OCI-LY7 (cell line): ENCODE data around the gene TFAP2E. TPM values are rescaled to one million over a fixed set of nuclear protein-coding genes. Genes with fewer than 3 reads are reported as not detected.

ENCODE experiments used
- BruUV-seq: library from RNA; stranded (reverse); fragments of 400-500 nt; replicated peaks from 2 replicates; lab custom pipeline; 2021; lab: Mats Ljungman, UMichigan
- CTCF ChIA-PET: fragments of 300-600 bp; sonication (Branson Sonifier 250); formaldehyde crosslinking; loops from one replicate; lab custom pipeline; 2022; ENCODE audit warnings: antibody characterized with exemption; ENCODE audit not compliant: unreplicated experiment; lab: Charles Lee
- POLR2A ChIA-PET: fragments of 300-600 bp; sonication (Branson Sonifier 250); formaldehyde crosslinking; loops from one replicate; lab custom pipeline; 2022; ENCODE audit warnings: antibody characterized with exemption; lab: Charles Lee
- DNase-seq: peaks from one replicate; pipeline ENCODE4 v3.0.0-alpha.2; 2015; ENCODE audit warnings: low spot score
- H2AFZ ChIP-seq: fragments of 200-600 bp; sonication (generic), shearing (Covaris generic); 2 replicates; pipeline ENCODE4 v1.6.1; 2014; ENCODE audit warnings: mild to moderate bottlenecking, antibody characterized with exemption, low read length, moderate library complexity
- H3K27ac ChIP-seq: fragments of 200-600 bp; sonication (generic); 2 replicates; pipeline ENCODE4 v1.5.1; 2014; ENCODE audit warnings: mixed run types, low read depth, mild to moderate bottlenecking, moderate library complexity, low read length, inconsistent platforms; ENCODE audit not compliant: poor library complexity, severe bottlenecking
- H3K36me3 ChIP-seq: fragments of 200-600 bp; sonication (generic); 2 replicates; pipeline ENCODE4 v1.6.1; 2014; ENCODE audit warnings: mild to moderate bottlenecking, antibody characterized with exemption, low read length, moderate library complexity, mixed read lengths; ENCODE audit not compliant: insufficient read depth
- H3K4me1 ChIP-seq: fragments of 200-600 bp; sonication (generic); 2 replicates; pipeline ENCODE4 v1.5.1; 2014; ENCODE audit warnings: mild to moderate bottlenecking, low read length; ENCODE audit not compliant: insufficient read depth, poor library complexity, severe bottlenecking
- H3K4me2 ChIP-seq: fragments of 200-600 bp; sonication (generic); 2 replicates; pipeline ENCODE4 v1.6.1; 2014; ENCODE audit warnings: mild to moderate bottlenecking, low read length
- H3K4me3 ChIP-seq: fragments of 200-600 bp; sonication (generic); 2 replicates; pipeline ENCODE4 v1.5.1; 2014; ENCODE audit warnings: mild to moderate bottlenecking, low read depth, low read length; ENCODE audit not compliant: poor library complexity, severe bottlenecking
- H3K79me2 ChIP-seq: fragments of 200-600 bp; sonication (generic); 2 replicates; pipeline ENCODE4 v1.6.1; 2016; ENCODE audit warnings: low read depth, mild to moderate bottlenecking, low read length, moderate library complexity, mixed read lengths; ENCODE audit not compliant: insufficient read depth
- H3K9me2 ChIP-seq: fragments of 200-600 bp; sonication (generic); 2 replicates; pipeline ENCODE4 v1.6.1; 2016; ENCODE audit warnings: mild to moderate bottlenecking, low read length, mixed read lengths; ENCODE audit not compliant: insufficient read depth
- H3K9me3 ChIP-seq: fragments of 200-600 bp; sonication (generic); 2 replicates; pipeline ENCODE4 v1.6.1; 2014; ENCODE audit warnings: mild to moderate bottlenecking, mixed run types, low read length, mixed read lengths
- H4K20me1 ChIP-seq: fragments of 200-600 bp; sonication (generic); 2 replicates; pipeline ENCODE4 v1.6.1; 2014; ENCODE audit warnings: mild to moderate bottlenecking, antibody characterized with exemption, low read length, moderate library complexity, mixed read lengths; ENCODE audit not compliant: insufficient read depth
- EZH2phosphoT487 ChIP-seq: fragments of 200-600 bp; sonication (generic); IDR thresholded peaks from 2 replicates; pipeline ENCODE4 v1.6.1; 2018; ENCODE audit warnings: low read depth, borderline replicate concordance, mild to moderate bottlenecking, mixed run types, antibody characterized with exemption, low read length, moderate library complexity, mixed read lengths
- intact Hi-C: fragments of 100-400 bp; cut with micrococcal nuclease; formaldehyde crosslinking; loops from one replicate; pipeline ENCODE4 v1.10.0; 2022; ENCODE audit not compliant: unreplicated experiment
- total RNA-seq, 2 experiments: library from RNA; depleted of rRNA in 1 of 2; stranded (reverse); fragments of >200 nt in 1 of 2; shearing (Covaris generic) in 1 of 2; gene quantifications; 2 replicates each; pipeline ENCODE4 v1.2.3, GENCODE V29; 2014 to 2022
- TF ChIP-seq, protein P1 (sequence below): fragments of 200-600 bp; sonication (generic); conservative IDR thresholded peaks from 2 replicates; pipeline ENCODE4 v1.5.1; 2014; ENCODE audit warnings: mild to moderate bottlenecking, antibody characterized with exemption, low read length, moderate library complexity, mixed read lengths

The TFAP2E gene
- total RNA-seq, 2 experiments from 2014 or later = 1.1 to 1.2 TPM

- no peaks in the 10 kb centered on the region for H3K9me3 ChIP-seq
- H3K36me3 ChIP-seq = peaks cover 43% of the 10 kb centered on the region
- no peaks in the 10 kb centered on the region for H3K4me1 ChIP-seq
- no TSS peak for BruUV-seq
- TF ChIP-seq EZH2phosphoT487 = no peak
- TF ChIP-seq, protein P1, sequence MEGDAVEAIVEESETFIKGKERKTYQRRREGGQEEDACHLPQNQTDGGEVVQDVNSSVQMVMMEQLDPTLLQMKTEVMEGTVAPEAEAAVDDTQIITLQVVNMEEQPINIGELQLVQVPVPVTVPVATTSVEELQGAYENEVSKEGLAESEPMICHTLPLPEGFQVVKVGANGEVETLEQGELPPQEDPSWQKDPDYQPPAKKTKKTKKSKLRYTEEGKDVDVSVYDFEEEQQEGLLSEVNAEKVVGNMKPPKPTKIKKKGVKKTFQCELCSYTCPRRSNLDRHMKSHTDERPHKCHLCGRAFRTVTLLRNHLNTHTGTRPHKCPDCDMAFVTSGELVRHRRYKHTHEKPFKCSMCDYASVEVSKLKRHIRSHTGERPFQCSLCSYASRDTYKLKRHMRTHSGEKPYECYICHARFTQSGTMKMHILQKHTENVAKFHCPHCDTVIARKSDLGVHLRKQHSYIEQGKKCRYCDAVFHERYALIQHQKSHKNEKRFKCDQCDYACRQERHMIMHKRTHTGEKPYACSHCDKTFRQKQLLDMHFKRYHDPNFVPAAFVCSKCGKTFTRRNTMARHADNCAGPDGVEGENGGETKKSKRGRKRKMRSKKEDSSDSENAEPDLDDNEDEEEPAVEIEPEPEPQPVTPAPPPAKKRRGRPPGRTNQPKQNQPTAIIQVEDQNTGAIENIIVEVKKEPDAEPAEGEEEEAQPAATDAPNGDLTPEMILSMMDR = no peak
- H4K20me1 ChIP-seq = no peaks in the 10 kb centered on the region
- no peaks in the 10 kb centered on the region for H3K79me2 ChIP-seq
- POLR2A ChIA-PET = interaction anchor here (0.7 kb wide), 1 partner anchor 13 kb away, joined by 3 read pairs; no protein-coding TSS in a partner anchor
- no peak overlapping the region for H3K27ac ChIP-seq
- no peak overlapping the region for H2AFZ ChIP-seq
- H3K9me2 ChIP-seq = no peaks in the 10 kb centered on the region
- intact Hi-C loops = no loop called here
- CTCF ChIA-PET = no interaction called here
- DNase-seq = no peak
- no peak overlapping the region for H3K4me3 ChIP-seq
- no peak overlapping the region for H3K4me2 ChIP-seq
These were observed 24.8 kb downstream of the TFAP2E start for GRCh38 chr1:35597870-35598269.

DNA sequence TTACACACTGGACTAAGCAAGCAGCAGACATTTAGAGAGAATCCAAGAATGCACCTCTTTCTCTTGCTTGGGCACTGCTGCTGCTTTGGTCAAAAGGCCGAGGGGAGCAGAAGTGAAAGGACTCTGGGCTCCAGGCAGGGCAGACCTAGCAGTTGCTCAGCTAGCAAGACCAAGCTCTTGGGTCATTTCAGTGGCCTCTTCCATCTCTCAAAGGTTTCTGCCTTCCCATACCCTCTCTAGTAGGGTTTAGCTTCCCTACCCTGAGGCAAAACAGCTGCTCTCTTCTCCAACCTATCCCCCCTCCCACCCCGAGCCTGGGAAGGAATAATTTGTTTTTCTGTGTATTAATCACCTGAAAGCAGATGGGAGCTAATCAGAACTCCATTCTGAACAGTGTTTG is 25.8 kb downstream of the TFAP2E start:
- ChIA-PET CTCF (interaction anchor here (0.6 kb wide), 1 partner anchor 1181 kb away, joined by 3 read pairs; no protein-coding TSS in a partner anchor), POLR2A (no interaction called here)
- Histone ChIP-seq H3K9me3 (no peaks in the 10 kb centered on the region), H3K79me2 (no peaks in the 10 kb centered on the region), H3K4me1 (no peaks in the 10 kb centered on the region), H3K9me2 (no peaks in the 10 kb centered on the region), H3K4me3 (no peak overlapping the region), H2AFZ (no peak overlapping the region), H3K36me3 (peaks cover 53% of the 10 kb centered on the region), H3K27ac (no peak overlapping the region), H3K4me2 (no peak overlapping the region), H4K20me1 (no peaks in the 10 kb centered on the region)
- no peak for DNase-seq
- no TSS peak for BruUV-seq
- TF ChIP-seq EZH2phosphoT487 = no peak
- TF ChIP-seq, protein P1 = no peak
- intact Hi-C loops = no loop called here

DNA sequence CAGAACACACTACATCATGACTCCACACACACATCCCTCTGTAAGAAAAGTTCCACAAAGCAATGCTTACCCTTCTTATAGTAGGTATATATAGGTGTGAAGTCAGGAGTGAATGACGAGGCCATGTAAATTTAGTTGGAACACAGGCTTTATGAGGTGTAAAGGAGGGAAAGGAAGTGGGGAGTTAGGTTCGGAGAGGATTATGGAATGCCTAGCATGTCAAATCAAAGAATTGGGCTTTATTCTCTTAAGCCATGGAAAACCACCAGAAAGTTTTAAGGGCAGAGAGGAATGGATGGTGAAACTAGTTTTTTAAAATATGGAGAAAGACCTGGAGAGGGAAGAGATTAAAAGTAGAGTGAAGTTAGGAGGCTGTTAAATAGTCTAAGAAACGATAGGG is 26.3 kb downstream of the TFAP2E start:
- H3K79me2 ChIP-seq = no peaks in the 10 kb centered on the region
- CTCF ChIA-PET = interaction anchor here (0.6 kb wide), 1 partner anchor 1181 kb away, joined by 3 read pairs; no protein-coding TSS in a partner anchor
- intact Hi-C loops = no loop called here
- H3K4me3 ChIP-seq = no peak overlapping the region
- H3K36me3 ChIP-seq = peaks cover 59% of the 10 kb centered on the region
- no peaks in the 10 kb centered on the region for H4K20me1 ChIP-seq
- no peak overlapping the region for H3K27ac ChIP-seq
- H3K4me2 ChIP-seq = no peak overlapping the region
- TF ChIP-seq, protein P1 = no peak
- no peak for TF ChIP-seq EZH2phosphoT487
- POLR2A ChIA-PET = no interaction called here
- H3K9me3 ChIP-seq = no peaks in the 10 kb centered on the region
- no peaks in the 10 kb centered on the region for H3K4me1 ChIP-seq
- no peak for DNase-seq
- H2AFZ ChIP-seq = no peak overlapping the region
- no peaks in the 10 kb centered on the region for H3K9me2 ChIP-seq
- no TSS peak for BruUV-seq
